HepG2 (cell line): Measurements from ENCODE around the gene NCAPG. TPM values are rescaled to one million over a fixed set of nuclear protein-coding genes. Genes with fewer than 3 reads are reported as not detected.

ENCODE experiments used
- ATAC-seq: fragments of 200-7000 bp; cut with Tn5 transposase; 3 replicates; pipeline ENCODE4 v1.9.1; 2020; ENCODE audit warnings: mild to moderate bottlenecking, moderate library complexity
- BruUV-seq: library from RNA; stranded (reverse); fragments of 400-500 nt; replicated peaks from 2 replicates; lab custom pipeline; 2021; lab: Mats Ljungman, UMichigan
- CTCF ChIA-PET: fragments of 300-600 bp; formaldehyde crosslinking; extraction: SDS; loops from one replicate; lab custom pipeline; 2021; ENCODE audit warnings: low total read pairs, inconsistent platforms, low intra/inter-chr PET ratio; lab: Yijun Ruan, JAX
- POLR2A ChIA-PET: fragments of 350-600 bp; sonication (Branson Sonifier 250); formaldehyde crosslinking; loops from one replicate; lab custom pipeline; 2020; ENCODE audit warnings: antibody characterized with exemption, inconsistent platforms; lab: Yijun Ruan, JAX
- DNase-seq: peaks from one replicate; pipeline ENCODE4 v3.0.0-alpha.2; 2015; ENCODE audit warnings: low spot score
- FAIRE-seq: peaks from 3 replicates; lab custom pipeline; 2011; peaks lifted over from hg19 to GRCh38; lab: Jason Lieb, UNC
- H2AFZ ChIP-seq: one replicate; pipeline ENCODE4 v1.6.1; 2011; ENCODE audit warnings: low read length, inconsistent platforms
- H3K27ac ChIP-seq: fragments of 300-600 bp; 3 replicates; pipeline ENCODE4 v1.8.0; 2011; ENCODE audit warnings: mixed run types, mild to moderate bottlenecking, mixed read lengths, low read length, inconsistent platforms; ENCODE audit not compliant: insufficient read depth; ENCODE audit errors: extremely low read length
- H3K27me3 ChIP-seq, 2 experiments: fragments of 200-600 bp in 1 of 2; 2 replicates in 1 of 2; 3 replicates in 1 of 2; pipeline versions ENCODE4 v1.6.0 to v1.8.0; 2011; ENCODE audit warnings: low read length in 2 of 2, mild to moderate bottlenecking in 2 of 2, moderate library complexity in 2 of 2, inconsistent platforms in 1 of 2; ENCODE audit not compliant: insufficient read depth in 2 of 2, control insufficient read depth in 1 of 2
- H3K36me3 ChIP-seq, 2 experiments: fragments of 200-600 bp in 1 of 2; replicated peaks in 1 of 2; 2 replicates in 1 of 2; 3 replicates in 1 of 2; pipeline versions ENCODE4 v1.5.1 to v1.8.0; 2011; ENCODE audit warnings: low read length in 2 of 2, inconsistent platforms in 1 of 2; ENCODE audit not compliant: insufficient read depth in 2 of 2, control insufficient read depth in 1 of 2
- H3K4me1 ChIP-seq: 2 replicates; pipeline ENCODE4 v1.5.1; 2012; ENCODE audit warnings: low read length, inconsistent platforms; ENCODE audit not compliant: insufficient read depth
- H3K4me2 ChIP-seq: 2 replicates; pipeline ENCODE4 v1.6.0; 2011; ENCODE audit warnings: low read depth, low read length, inconsistent platforms
- H3K4me3 ChIP-seq, 3 experiments: fragments of 200-600 bp in 1 of 3; sonication (generic), shearing (Covaris generic) in 1 of 3; replicated peaks in 1 of 3; 2 replicates each; pipeline ENCODE4 v1.5.1; 2011 to 2016; ENCODE audit warnings: low read length in 3 of 3, inconsistent platforms in 2 of 3, low read depth in 2 of 3, mild to moderate bottlenecking in 2 of 3, control low read depth in 1 of 3, mixed read lengths in 1 of 3; ENCODE audit not compliant: insufficient read depth in 1 of 3
- H3K79me2 ChIP-seq: one replicate; pipeline ENCODE4 v1.6.1; 2011; ENCODE audit warnings: low read length, inconsistent platforms; ENCODE audit not compliant: insufficient read depth
- H3K9ac ChIP-seq: 2 replicates; pipeline ENCODE4 v1.6.0; 2011; ENCODE audit warnings: mild to moderate bottlenecking, low read depth, low read length, inconsistent platforms; ENCODE audit not compliant: insufficient read depth
- H3K9me3 ChIP-seq: 2 replicates; pipeline ENCODE4 v1.5.1; 2012; ENCODE audit warnings: mild to moderate bottlenecking, low read length
- H4K20me1 ChIP-seq: 2 replicates; pipeline ENCODE4 v1.6.0; 2011; ENCODE audit warnings: inconsistent platforms, mild to moderate bottlenecking, low read length, moderate library complexity; ENCODE audit not compliant: insufficient read depth
- ADNP ChIP-seq: sonication (generic); formaldehyde crosslinking; IDR thresholded peaks from 2 replicates; pipeline ENCODE4 v1.4.0; 2020; ENCODE audit warnings: missing genetic modification reagents
- E2F2 ChIP-seq: sonication (generic); formaldehyde crosslinking; IDR thresholded peaks from 2 replicates; pipeline ENCODE4 v1.4.0; 2020; ENCODE audit warnings: missing genetic modification reagents, borderline replicate concordance
- SATB2 ChIP-seq: sonication (generic); formaldehyde crosslinking; IDR thresholded peaks from 2 replicates; pipeline ENCODE4 v1.5.0; 2020; ENCODE audit warnings: missing genetic modification reagents
- SKIL ChIP-seq: sonication (generic); formaldehyde crosslinking; IDR thresholded peaks from 2 replicates; pipeline ENCODE4 v1.8.0; 2022; ENCODE audit warnings: missing genetic modification reagents, mild to moderate bottlenecking, moderate library complexity, borderline replicate concordance
- ZBTB26 ChIP-seq: IDR thresholded peaks from 2 replicates; pipeline ENCODE4 v1.6.1; 2016; ENCODE audit warnings: missing compliant biosample characterization, missing genetic modification reagents, borderline replicate concordance
- ZFP36L2 ChIP-seq: sonication (generic); formaldehyde crosslinking; IDR thresholded peaks from 2 replicates; pipeline ENCODE4 v1.4.0; 2020; ENCODE audit warnings: missing genetic modification reagents
- ZNF138 ChIP-seq: sonication (generic); formaldehyde crosslinking; IDR thresholded peaks from 2 replicates; pipeline ENCODE4 v1.5.0; 2020; ENCODE audit warnings: mild to moderate bottlenecking, low read depth, missing genetic modification reagents
- ZNF180 ChIP-seq: sonication (generic); formaldehyde crosslinking; IDR thresholded peaks from 2 replicates; pipeline ENCODE4 v1.4.0; 2020; ENCODE audit warnings: low read depth, missing genetic modification reagents, borderline replicate concordance
- ZNF276 ChIP-seq: sonication (generic); formaldehyde crosslinking; IDR thresholded peaks from 2 replicates; pipeline ENCODE4 v1.4.0; 2020; ENCODE audit warnings: mild to moderate bottlenecking, low read depth, missing genetic modification reagents
- ZNF724P ChIP-seq: sonication (generic); formaldehyde crosslinking; IDR thresholded peaks from 2 replicates; pipeline ENCODE4 v1.8.0; 2022; ENCODE audit warnings: missing genetic modification reagents, borderline replicate concordance
- ZSCAN30 ChIP-seq: sonication (generic); formaldehyde crosslinking; IDR thresholded peaks from 2 replicates; pipeline ENCODE4 v1.5.0; 2020; ENCODE audit warnings: mild to moderate bottlenecking, missing genetic modification reagents
- WGBS: methylation state at CpG from one replicate; pipeline ENCODE4 v1.1.6; 2017; ENCODE audit warnings: low lambda C conversion rate; 5-methylcytosine and 5-hydroxymethylcytosine counted together
- in situ Hi-C: cut with HindIII; loops from 2 replicates; pipeline ENCODE4 v1.10.0; 2017; ENCODE audit warnings: low pct_unique_long_range_greater_than_20kb; ENCODE audit not compliant: extremely low pct_ligation_motif_present
- intact Hi-C: fragments of 100-400 bp; cut with micrococcal nuclease; formaldehyde crosslinking; loops from one replicate; pipeline ENCODE4 v1.10.0; 2022; ENCODE audit not compliant: unreplicated experiment
- polyA plus RNA-seq, 8 experiments: library from polyadenylated mRNA; depleted of rRNA in 3 of 8; stranded (reverse) in 7 of 8; unstranded in 1 of 8; fragments of >200 nt; fragmentation: Illumina TruSeq in 4 of 8; extraction: Trizol in 4 of 8; gene quantifications; 2 replicates each; pipeline versions ENCODE4 v1.2.1 to v1.2.3, GENCODE V29; 2011 to 2016; ENCODE audit warnings: low read depth in 4 of 8, missing spikeins in 1 of 8, mixed read lengths in 1 of 8; ENCODE audit not compliant: insufficient read depth in 1 of 8
- total RNA-seq, 5 experiments: library from RNA; depleted of rRNA; stranded (reverse); fragments of >200 nt; fragmentation: Illumina TruSeq; extraction: Trizol; gene quantifications; 2 replicates each; pipeline ENCODE4 v1.2.3, GENCODE V29; 2016; ENCODE audit warnings: low read depth in 1 of 5

Gene NCAPG
- total and polyA plus RNA-seq, 2 of the 13 experiments (the other 11 are each of a cell fraction or from before 2014, with no cell fraction given), result 14.8 to 61.9 TPM

GRCh38 chr4:17823871-17824669 lies 13.3 kb downstream of the NCAPG start:
- ChIA-PET POLR2A (no interaction called here), CTCF (no interaction called here)
- WGBS, result 98% methylated on average over 1 of the region's 1 CpG
- no TSS peak for BruUV-seq
- no peak for DNase-seq
- Histone ChIP-seq H3K36me3 (peaks cover 2 to 52% of the 10 kb centered on the region in 2 experiments), H3K79me2 (no peaks in the 10 kb centered on the region), H3K27me3 (no peaks in the 10 kb centered on the region; a peak in 1 of 5 replicates), H3K4me1 (no peaks in the 10 kb centered on the region), H3K9ac (no peak overlapping the region), H3K27ac (no peak overlapping the region), H3K4me3 (no peak overlapping the region), H2AFZ (no peak overlapping the region), H3K4me2 (no peak overlapping the region), H4K20me1 (no peaks in the 10 kb centered on the region), H3K9me3 (no peaks in the 10 kb centered on the region)
- TF ChIP-seq SATB2 (no peak), ZNF138 (CRISPR knock-in tag) (no peak), ZFP36L2 (no peak), ZNF724P (CRISPR knock-in tag) (no peak)
- no peak for ATAC-seq
- intact Hi-C loops (no loop called here), in situ Hi-C loops (no loop called here)
- no peak for FAIRE-seq

- Histone ChIP-seq H3K36me3 (peaks cover 3 to 33% of the 10 kb centered on the region in 2 experiments; a peak in 3 of 5 replicates), H3K4me3 (no peak overlapping the region), H3K79me2 (no peaks in the 10 kb centered on the region), H3K9ac (no peak overlapping the region), H3K27ac (no peak overlapping the region), H3K9me3 (no peaks in the 10 kb centered on the region), H3K4me2 (no peak overlapping the region), H2AFZ (no peak overlapping the region), H3K27me3 (no peaks in the 10 kb centered on the region), H3K4me1 (0 out of 2 replicates have a peak, but pooled peaks cover 10% of the 10 kb centered on the region), H4K20me1 (no peaks in the 10 kb centered on the region)
- 98% methylated on average over 2 of the region's 2 CpGs for WGBS
- no peak for DNase-seq
- POLR2A ChIA-PET, result no interaction called here
- CTCF ChIA-PET, result no interaction called here
- FAIRE-seq, result no peak
- BruUV-seq, result no TSS peak
- ATAC-seq, result no peak; the same call in 2 of the 3 replicates
- intact Hi-C loops, result no loop called here
- in situ Hi-C loops, result no loop called here
- no peak for TF ChIP-seq ADNP (CRISPR knock-in tag)
- no peak for TF ChIP-seq ZNF180 (CRISPR knock-in tag)
- TF ChIP-seq ZNF276 (CRISPR knock-in tag), result no peak
- no peak for TF ChIP-seq E2F2 (CRISPR knock-in tag)
- no peak for TF ChIP-seq ZBTB26
- no peak for TF ChIP-seq SKIL (CRISPR knock-in tag)
- no peak for TF ChIP-seq ZSCAN30 (CRISPR knock-in tag)
These were observed 35.5 kb downstream of the NCAPG start for GRCh38 chr4:17846266-17846665.
